GM19099 (cell line): ENCODE results near the gene PDILT.

Experiments
- POLR2A ChIP-seq: IDR thresholded peaks from 3 replicates; pipeline ENCODE4 v1.6.1; 2011; ENCODE audit warnings: low read depth; ENCODE audit not compliant: insufficient read length; ENCODE audit errors: extremely low read depth

The PDILT gene

DNA sequence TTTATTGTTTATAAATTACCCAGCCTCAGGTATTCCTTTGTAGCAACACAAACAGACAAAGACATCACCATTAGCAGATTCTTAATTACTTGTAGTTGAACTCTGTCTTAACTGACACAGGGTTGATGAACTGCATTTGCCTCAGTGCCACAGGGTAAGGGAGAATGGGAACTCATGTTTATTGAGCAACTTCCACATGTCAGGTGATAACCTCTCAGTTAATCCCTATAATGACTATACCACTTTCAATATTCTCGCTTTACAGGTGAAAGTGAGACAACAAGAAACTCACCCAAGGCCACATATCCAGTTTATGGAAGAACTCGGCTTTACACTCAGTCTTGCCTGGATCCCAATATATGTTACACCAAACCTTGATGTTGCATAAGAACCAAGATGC, 8.6 kb downstream of the PDILT start:
- TF ChIP-seq POLR2A: no peak

DNA sequence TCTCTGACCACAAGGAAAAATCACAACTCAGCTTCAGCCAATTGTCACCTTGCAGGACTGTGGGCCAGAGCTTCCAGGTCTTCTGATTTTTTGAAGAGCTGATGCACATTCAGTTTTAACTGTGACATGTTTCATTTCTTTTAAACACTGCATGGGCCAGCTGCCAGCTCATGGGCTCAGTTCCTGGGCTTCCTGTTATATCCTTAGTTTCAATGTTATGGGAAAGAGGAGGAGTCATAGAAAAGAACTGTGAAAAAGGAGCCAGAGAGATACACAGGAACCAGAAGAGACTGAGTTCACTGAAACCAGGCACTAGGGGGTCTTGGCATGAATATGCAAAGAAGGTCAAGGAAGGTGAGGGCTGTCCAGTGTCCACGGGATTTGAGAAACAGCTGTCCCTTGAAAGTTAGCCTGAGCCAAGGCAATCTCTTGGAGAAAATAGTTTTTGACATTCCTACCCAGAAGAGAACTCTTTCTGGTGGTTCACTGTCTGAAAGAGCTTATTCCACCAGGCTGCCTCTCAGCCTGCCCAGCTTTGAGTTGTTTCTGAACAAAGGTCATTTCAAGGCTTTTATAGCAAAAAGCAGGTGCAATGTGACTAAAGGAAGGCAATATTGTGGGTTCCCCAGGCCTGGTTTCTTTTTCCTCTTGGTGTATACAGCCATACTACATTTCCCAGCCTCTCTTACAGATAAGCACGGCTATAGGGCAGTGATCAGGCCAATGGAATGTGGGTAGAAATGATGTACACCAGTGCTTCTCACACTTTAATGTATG, 10.5 kb downstream of the PDILT start:
- no peak for TF ChIP-seq POLR2A

DNA sequence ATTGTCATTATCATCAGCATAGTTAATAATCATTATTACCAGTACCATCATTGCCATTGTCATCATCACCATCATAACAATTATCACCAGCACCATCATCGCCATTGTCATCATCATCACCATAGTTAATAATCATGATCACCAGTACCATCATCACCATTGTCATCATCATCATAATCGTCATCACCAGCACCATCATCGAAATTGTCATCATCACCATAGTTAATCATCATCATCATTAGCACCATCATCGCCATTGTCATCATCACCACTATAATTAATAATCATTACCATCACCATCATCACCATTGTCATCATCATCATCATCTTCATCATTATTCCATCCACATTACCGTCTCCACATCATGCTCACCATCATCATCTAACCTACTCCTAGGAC, 13.5 kb downstream of the PDILT start:
- TF ChIP-seq POLR2A: no peak

DNA sequence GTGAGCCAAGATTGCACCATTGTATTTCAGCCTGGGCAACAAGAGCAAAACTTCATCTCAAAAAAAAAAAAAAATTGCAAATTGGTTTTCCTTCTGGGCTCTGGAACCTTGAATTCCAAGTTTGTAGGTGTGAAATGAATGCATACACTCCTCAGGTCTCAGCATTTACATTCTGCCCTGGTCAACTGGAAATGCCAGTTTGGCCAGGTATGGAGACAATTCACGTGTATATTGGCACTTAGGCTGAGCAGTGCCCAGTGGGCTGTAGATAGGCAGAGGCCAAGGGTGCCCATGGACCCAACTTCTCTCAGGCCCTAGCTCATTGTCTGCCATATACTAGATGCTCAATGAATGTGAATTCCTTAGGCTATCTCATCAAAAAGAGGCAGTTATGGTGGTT, 15.7 kb downstream of the PDILT start:
- TF ChIP-seq POLR2A: no peak

DNA sequence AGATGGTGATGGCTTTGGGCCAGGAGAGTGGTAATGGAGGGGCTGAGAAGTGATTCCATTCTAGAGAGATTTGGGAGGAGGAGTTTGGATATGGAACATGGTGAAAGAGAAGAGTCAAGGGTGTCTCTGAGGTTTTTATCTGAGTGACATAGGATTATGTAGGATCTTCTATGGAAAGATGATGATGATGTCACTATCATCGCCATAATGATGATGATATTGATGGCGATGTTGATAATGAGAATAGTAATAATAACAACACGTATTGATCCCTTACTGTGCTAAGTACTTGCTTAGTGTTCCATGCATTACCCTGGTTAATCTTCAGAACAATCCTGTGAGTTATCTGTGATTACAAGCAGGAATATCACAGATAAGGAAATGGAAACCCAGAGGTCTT, 16.6 kb downstream of the PDILT start:
- no peak for TF ChIP-seq POLR2A

DNA sequence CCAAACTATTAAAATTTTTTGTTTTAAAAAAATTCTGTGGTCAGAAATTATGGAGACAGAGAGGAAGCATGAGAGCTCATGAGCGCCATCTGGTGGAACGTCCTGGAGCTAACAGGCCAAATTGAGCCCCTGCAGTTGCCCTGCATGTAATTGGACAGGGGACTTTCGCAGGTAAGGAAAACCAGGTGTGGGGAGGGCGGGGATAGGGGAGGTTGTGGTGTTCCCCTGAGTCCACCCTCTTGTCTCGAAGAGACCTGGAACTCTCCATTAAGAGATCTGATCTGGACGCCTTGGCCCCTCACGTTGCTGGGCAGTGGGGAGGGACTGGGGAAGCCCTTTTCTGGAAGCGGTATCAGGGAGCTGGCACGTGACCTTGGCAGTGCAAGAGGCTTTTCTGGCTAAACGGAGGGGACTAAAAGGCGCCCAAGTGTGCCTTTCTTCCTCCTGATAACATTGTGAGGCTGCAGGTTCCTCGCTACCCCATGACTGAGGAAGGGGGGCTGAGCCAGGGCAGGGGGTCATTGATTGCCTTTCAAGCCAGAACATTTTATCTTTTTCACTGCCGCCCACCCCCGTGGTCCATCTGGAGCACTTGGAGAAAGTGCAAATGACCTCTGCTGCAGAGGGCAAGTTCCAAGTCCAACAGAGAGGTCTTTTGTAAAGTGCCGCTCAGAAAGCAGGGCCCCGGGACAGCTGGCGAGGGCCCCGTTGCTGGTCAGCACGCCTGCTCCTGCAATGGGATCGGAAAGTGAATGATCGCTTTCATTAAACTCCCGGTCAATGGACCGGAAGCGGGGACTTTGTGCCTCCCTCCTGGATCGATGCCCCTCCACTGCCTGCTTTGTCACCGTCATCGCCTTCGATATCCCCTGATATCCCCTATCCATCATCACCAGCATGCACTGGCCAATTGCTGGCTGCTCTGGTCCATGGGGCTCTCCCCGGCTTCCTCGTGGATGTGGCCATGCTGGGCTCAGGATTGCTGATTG, 18.4 kb downstream of the PDILT start:
- no peak for TF ChIP-seq POLR2A

DNA sequence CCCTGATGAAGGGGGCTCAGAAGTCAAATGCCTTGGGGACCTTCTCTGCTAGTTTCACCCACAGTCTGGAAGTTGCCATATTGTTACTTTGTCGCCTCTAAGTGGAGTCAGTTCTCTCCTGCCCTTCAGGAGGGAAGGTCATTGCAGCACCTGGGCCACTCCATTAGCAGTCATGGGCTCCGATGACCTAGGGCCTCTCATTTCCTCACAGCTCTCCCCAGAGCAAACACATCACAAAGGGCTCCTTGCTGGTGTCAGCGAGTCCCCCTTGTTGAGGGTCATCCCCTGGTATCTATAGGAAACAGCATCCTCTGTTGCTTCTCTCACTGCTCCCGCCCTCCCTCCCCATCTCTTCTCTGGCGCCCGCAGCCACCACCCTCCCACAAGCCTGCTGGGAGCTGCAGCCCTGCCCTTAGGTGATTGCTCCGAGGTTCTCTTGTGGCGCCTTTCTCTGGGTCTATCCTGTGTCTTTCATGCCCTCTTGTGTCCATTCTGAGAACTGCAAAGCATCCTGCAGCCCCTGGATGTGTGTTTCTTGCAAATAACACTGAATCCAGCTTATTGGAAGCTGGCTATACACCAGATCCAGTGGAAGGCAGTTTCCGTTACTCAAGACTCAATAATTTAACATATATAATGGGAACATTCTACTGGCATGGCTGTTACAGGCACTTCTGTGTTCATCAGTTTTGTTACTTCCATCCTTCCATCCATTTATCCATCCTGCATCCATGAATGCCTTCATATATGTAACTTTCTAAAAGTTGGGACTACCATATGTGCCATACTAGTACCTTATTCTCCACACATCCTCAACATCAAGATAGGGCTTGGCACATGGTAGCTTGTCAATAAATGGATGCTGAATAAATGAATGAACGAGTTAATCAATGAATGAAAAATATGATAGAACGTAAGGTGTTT, 21.2 kb downstream of the PDILT start:
- no peak for TF ChIP-seq POLR2A

DNA sequence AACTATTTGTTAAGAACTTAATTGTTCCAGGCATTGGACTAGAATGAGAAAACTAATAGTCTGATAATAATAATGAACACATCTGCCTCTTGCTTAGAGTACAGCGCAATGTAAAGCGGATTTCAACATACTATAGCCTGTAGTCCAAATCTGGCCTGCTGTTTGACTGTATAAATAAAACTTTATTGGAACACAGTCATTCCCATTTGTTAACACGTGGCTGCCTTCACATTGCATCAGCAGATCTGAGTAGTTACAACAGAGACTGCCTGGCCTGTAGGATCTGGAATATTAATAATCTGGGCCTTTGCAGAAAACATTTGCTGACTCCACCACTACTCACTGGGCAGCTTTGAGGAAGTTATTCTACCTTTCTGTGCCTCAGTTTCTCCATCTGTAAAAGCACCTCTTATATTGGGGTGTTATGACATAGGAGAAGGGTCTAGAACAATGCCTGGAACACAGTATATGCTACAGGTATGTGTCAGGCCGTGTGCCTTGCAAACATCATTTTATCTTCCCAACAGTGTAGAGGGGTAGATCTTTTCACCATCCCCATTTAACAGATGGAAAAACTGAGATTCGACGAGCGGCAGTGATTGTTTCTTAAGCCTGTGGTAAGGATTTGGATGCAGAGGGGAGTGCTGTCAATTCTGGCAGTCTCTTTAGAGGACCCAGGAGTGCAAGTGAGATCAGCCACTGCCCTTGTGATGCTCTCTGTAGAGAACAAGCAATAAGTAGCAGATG, 22.2 kb downstream of the PDILT start:
- no peak for TF ChIP-seq POLR2A

DNA sequence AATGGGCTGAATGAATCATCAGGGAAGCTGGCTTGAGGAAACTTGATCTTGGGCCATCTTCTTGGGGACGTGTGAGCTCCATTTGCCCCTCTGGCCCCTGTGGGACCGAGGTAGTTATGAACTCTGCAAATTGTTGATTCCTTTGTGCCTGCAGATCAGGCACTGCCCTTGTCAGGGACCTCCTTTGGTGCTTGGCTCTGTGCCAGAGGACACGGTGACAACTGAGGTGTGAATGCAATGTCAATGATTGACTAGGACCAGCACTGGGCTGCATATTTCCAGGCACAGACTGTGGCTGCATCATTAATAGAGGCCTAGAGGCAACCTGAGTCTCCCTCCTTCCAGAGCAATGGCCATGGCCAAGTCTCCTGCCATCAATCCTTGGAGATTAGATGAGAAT, 23.8 kb downstream of the PDILT start:
- TF ChIP-seq POLR2A: no peak

DNA sequence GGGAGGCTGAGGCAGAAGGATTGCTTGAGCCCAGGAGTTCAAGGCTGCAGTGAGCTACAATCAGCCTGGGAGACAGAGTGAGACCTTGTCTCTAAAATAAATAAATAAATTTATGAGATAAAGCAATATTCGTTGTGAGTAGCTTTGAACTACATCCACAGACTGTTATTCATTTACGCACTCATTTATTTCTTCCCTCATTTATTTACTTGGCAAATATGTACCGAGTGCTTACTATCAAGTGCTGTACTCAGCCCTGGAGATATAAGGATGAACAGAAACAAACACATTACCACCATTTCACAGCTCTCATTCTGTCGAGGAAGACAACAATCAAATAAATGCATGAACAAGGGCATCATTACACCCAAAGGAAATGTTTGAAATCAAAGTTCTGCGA, 27.4 kb downstream of the PDILT start:
- TF ChIP-seq POLR2A: no peak

DNA sequence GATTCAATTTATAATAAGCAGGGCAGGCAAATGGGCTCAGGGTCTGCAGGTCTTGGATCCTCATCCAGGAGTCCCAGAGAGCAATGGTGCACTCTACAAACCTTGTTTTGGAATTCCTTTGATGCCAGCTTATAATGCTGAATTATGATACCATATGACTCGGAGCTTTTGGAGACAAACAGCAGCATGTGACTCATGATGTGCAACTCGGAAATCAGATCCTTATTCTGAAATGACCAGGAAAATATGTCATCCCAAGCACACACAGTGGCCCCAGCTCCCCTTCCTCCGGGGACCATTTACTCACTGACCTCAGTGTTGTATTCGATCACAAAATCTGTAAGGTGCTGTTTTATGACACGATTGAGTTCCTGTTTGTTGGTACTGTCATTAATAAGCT, 31.8 kb downstream of the PDILT start:
- no peak for TF ChIP-seq POLR2A

DNA sequence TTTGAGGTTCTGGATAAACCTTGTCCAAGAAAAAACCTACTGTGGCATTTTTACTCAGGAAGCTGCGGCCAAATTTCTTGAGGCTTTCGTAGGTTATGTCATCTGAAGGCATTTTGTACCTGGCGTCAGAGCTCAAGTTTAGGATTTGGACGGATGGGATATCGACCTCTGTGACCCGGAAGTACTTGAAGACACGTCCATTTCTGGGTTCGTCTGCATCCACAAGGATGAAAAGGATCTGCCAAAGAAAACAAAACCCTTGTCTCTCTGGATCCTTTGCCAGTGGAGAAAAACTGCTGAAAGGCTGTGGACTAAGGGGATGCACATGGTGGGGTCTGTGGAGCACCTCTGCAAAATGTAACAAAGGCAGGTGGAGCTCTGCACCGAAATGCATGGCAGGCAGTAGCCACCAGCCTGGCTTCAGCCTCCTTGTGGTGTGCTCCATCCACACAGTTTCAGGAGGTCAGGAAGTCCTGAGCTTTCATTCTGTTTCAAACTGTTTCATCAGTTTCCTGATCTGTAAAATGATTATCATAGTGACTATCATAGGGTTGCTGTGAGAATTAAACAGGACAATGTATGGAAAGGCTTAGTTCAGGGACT, 35.0 kb downstream of the PDILT start:
- no peak for TF ChIP-seq POLR2A

DNA sequence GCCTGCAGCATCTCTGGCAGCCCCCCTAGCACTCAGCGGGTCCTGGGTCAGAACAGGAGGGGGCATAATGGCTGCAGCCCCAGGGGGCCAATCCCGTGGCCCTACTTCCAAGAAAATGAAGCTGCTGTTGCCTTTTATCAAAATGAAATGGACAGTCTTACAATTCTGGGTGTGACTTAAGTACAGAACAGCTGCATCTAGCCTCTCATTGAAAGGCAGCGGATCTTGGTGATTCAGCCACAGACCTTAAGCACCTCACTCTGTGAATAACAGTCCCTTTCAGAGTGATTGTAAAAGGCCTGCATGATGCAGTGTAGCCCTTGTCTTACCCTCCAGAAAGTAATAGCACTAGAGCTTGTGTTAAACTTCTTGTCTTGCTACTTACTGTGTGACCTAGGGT, 40.5 kb downstream of the PDILT start:
- no peak for TF ChIP-seq POLR2A

DNA sequence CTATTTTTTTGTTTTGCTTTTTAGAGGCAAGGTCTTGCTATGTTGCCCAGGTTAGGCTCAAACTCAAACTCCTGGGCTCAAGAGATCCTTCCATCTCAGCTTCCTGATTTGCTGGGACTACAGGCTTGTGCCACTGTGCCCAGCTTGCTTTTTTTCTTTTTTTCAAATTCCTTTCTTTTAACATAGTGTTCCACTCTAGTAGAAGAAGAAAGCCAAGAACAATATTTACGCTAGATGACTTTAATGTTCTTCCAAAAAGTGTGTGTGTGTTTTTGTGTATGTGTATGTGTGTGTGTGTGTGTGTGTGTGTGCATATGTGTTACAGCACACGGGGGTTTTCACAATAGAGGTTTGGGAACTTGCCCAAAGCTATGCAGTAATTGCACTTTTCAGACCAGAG, 41.3 kb downstream of the PDILT start:
- no peak for TF ChIP-seq POLR2A
